Activated CD8-positive, alpha-beta memory T cell treated with anti-CD3 and anti-CD28 coated beads for 24 hours (primary cell): Measurements from ENCODE around the gene TYW1.
"Not testable (repeated sequence)": the region's sequence is repeated elsewhere in the genome, so short reads cannot be mapped to it uniquely, and the experiment has no call there.

Experiments
- DNase-seq: peaks from one replicate; pipeline ENCODE4 v3.0.0-alpha.2; 2020

TYW1 gene

GRCh38 chr7:66995050-66995776 is 1.4 kb upstream of the TYW1 start, which contains the start of gene SBDS:
Gene SBDS, minus strand, starts transcription at chr7:66995586. Its CDS starts 169 bp downstream, at chr7:66995417.
- DNase-seq = peak; percentile 93

GRCh38 chr7:67000601-67001258 is 4.1 kb downstream of the TYW1 start:
- DNase-seq = not testable (repeated sequence)

- DNase-seq = not testable (repeated sequence)
These were observed 7.5 kb downstream of the TYW1 start for GRCh38 chr7:67004145-67004544.

- no peak for DNase-seq
These were observed 10.3 kb downstream of the TYW1 start for GRCh38 chr7:67006965-67007364.

GRCh38 chr7:67008260-67008659 is 11.6 kb downstream of the TYW1 start:
- no peak for DNase-seq

GRCh38 chr7:67009677-67010076 is 13.0 kb downstream of the TYW1 start:
- DNase-seq = not testable (repeated sequence)

- not testable (repeated sequence) for DNase-seq
These were observed 17.5 kb downstream of the TYW1 start for GRCh38 chr7:67014076-67014622.

- not testable (repeated sequence) for DNase-seq
These were observed 21.3 kb downstream of the TYW1 start for GRCh38 chr7:67017971-67018370.

- DNase-seq = peak; percentile 26
These were observed 22.3 kb downstream of the TYW1 start for GRCh38 chr7:67018940-67019339.

GRCh38 chr7:67019562-67020390 is 23.1 kb downstream of the TYW1 start:
- DNase-seq = peak; percentile 32

GRCh38 chr7:67021260-67021659 is 24.6 kb downstream of the TYW1 start:
- no peak for DNase-seq

GRCh38 chr7:67022511-67022910 is 25.9 kb downstream of the TYW1 start:
- DNase-seq = peak; percentile 4

- DNase-seq = not testable (repeated sequence)
These were observed 28.8 kb downstream of the TYW1 start for GRCh38 chr7:67025459-67025858.

GRCh38 chr7:67031685-67032084 is 35.1 kb downstream of the TYW1 start:
- DNase-seq = not testable (repeated sequence)

- DNase-seq = no peak
These were observed 36.6 kb downstream of the TYW1 start for GRCh38 chr7:67033251-67033650.

- not testable (repeated sequence) for DNase-seq
These were observed 40.1 kb downstream of the TYW1 start for GRCh38 chr7:67036432-67037395.

GRCh38 chr7:67040832-67041231 is 44.2 kb downstream of the TYW1 start:
- DNase-seq = not testable (repeated sequence)

- not testable (repeated sequence) for DNase-seq
These were observed 46.3 kb downstream of the TYW1 start for GRCh38 chr7:67042781-67043558.

- DNase-seq = not testable (repeated sequence)
These were observed 46.9 kb downstream of the TYW1 start for GRCh38 chr7:67043559-67043930.

GRCh38 chr7:67045496-67045995 is 48.9 kb downstream of the TYW1 start:
- no peak for DNase-seq

GRCh38 chr7:67046819-67047218 is 50.2 kb downstream of the TYW1 start:
- not testable (repeated sequence) for DNase-seq
